ENCODE data around the gene ATP11B.

- TF ChIP-seq EZH2 (IDR thresholded peaks at IDR 0.05; ENCODE audit: insufficient read depth, low read length), result no peak
- TF ChIP-seq, protein P1, sequence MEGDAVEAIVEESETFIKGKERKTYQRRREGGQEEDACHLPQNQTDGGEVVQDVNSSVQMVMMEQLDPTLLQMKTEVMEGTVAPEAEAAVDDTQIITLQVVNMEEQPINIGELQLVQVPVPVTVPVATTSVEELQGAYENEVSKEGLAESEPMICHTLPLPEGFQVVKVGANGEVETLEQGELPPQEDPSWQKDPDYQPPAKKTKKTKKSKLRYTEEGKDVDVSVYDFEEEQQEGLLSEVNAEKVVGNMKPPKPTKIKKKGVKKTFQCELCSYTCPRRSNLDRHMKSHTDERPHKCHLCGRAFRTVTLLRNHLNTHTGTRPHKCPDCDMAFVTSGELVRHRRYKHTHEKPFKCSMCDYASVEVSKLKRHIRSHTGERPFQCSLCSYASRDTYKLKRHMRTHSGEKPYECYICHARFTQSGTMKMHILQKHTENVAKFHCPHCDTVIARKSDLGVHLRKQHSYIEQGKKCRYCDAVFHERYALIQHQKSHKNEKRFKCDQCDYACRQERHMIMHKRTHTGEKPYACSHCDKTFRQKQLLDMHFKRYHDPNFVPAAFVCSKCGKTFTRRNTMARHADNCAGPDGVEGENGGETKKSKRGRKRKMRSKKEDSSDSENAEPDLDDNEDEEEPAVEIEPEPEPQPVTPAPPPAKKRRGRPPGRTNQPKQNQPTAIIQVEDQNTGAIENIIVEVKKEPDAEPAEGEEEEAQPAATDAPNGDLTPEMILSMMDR (IDR thresholded peaks at IDR 0.05; ENCODE audit: insufficient read depth, low read depth, low read length), result no peak
Measured at GRCh38 chr3:182940266-182940808, 147.0 kb downstream of the ATP11B start.
